GM23338 (cell line): ENCODE data around the gene MYO1A.

Experiments used
- CREB1 ChIP-seq: fragments of 250-450 bp; sonication (Bioruptor Pico); IDR thresholded peaks from 2 replicates; pipeline ENCODE4 v1.5.0; 2020; ENCODE audit warnings: low read depth, mild to moderate bottlenecking, moderate library complexity
- EZH2 ChIP-seq: fragments of 200-600 bp; sonication (generic); IDR thresholded peaks from one replicate; pipeline ENCODE4 v1.8.0; 2017; ENCODE audit warnings: antibody characterized with exemption, mild to moderate bottlenecking, low read depth; ENCODE audit not compliant: unreplicated experiment
- POLR2AphosphoS5 ChIP-seq: IDR thresholded peaks from 2 replicates; pipeline ENCODE4 v1.6.1; 2016; ENCODE audit warnings: antibody characterized with exemption, low read depth
- STAT1 ChIP-seq: IDR thresholded peaks from one replicate; pipeline ENCODE4 v1.6.1; 2016; ENCODE audit warnings: antibody characterized with exemption; ENCODE audit not compliant: unreplicated experiment
- ZNF331 ChIP-seq: fragments of 250-450 bp; sonication (Bioruptor Pico); IDR thresholded peaks from 2 replicates; pipeline ENCODE4 v1.5.0; 2020; ENCODE audit warnings: low read depth, mild to moderate bottlenecking, moderate library complexity
- TF ChIP-seq, protein P1 (sequence below), 2 experiments: fragments of 200-600 bp in 1 of 2; sonication (generic) in 1 of 2; conservative IDR thresholded peaks; 2 replicates each; pipeline versions ENCODE4 v1.5.1 to v1.6.1; 2016 to 2017; ENCODE audit warnings: antibody characterized with exemption in 2 of 2, low read depth in 2 of 2, mild to moderate bottlenecking in 2 of 2, moderate library complexity in 1 of 2
- TF ChIP-seq, protein P2 (sequence below): IDR thresholded peaks from one replicate; pipeline ENCODE4 v1.6.1; 2018; ENCODE audit warnings: antibody characterized with exemption; ENCODE audit not compliant: unreplicated experiment

- TF ChIP-seq, protein P1, sequence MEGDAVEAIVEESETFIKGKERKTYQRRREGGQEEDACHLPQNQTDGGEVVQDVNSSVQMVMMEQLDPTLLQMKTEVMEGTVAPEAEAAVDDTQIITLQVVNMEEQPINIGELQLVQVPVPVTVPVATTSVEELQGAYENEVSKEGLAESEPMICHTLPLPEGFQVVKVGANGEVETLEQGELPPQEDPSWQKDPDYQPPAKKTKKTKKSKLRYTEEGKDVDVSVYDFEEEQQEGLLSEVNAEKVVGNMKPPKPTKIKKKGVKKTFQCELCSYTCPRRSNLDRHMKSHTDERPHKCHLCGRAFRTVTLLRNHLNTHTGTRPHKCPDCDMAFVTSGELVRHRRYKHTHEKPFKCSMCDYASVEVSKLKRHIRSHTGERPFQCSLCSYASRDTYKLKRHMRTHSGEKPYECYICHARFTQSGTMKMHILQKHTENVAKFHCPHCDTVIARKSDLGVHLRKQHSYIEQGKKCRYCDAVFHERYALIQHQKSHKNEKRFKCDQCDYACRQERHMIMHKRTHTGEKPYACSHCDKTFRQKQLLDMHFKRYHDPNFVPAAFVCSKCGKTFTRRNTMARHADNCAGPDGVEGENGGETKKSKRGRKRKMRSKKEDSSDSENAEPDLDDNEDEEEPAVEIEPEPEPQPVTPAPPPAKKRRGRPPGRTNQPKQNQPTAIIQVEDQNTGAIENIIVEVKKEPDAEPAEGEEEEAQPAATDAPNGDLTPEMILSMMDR (conservative IDR thresholded peaks at IDR 0.05; ENCODE audit: low read depth in 2 of 2) = no peak
- TF ChIP-seq CREB1 (CRISPR knock-in tag) = no peak
- no peak for TF ChIP-seq EZH2
- TF ChIP-seq STAT1 = no peak
- TF ChIP-seq POLR2AphosphoS5 = no peak
- TF ChIP-seq, protein P2, sequence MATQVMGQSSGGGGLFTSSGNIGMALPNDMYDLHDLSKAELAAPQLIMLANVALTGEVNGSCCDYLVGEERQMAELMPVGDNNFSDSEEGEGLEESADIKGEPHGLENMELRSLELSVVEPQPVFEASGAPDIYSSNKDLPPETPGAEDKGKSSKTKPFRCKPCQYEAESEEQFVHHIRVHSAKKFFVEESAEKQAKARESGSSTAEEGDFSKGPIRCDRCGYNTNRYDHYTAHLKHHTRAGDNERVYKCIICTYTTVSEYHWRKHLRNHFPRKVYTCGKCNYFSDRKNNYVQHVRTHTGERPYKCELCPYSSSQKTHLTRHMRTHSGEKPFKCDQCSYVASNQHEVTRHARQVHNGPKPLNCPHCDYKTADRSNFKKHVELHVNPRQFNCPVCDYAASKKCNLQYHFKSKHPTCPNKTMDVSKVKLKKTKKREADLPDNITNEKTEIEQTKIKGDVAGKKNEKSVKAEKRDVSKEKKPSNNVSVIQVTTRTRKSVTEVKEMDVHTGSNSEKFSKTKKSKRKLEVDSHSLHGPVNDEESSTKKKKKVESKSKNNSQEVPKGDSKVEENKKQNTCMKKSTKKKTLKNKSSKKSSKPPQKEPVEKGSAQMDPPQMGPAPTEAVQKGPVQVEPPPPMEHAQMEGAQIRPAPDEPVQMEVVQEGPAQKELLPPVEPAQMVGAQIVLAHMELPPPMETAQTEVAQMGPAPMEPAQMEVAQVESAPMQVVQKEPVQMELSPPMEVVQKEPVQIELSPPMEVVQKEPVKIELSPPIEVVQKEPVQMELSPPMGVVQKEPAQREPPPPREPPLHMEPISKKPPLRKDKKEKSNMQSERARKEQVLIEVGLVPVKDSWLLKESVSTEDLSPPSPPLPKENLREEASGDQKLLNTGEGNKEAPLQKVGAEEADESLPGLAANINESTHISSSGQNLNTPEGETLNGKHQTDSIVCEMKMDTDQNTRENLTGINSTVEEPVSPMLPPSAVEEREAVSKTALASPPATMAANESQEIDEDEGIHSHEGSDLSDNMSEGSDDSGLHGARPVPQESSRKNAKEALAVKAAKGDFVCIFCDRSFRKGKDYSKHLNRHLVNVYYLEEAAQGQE = peak; percentile 83
- no peak for TF ChIP-seq ZNF331 (CRISPR knock-in tag)
Observed at GRCh38 chr12:57049890-57050289, at the start of gene MYO1A.
